H7 (cell line): ENCODE results near the gene FGF4. TPM values are rescaled to one million over a fixed set of nuclear protein-coding genes. Genes with fewer than 3 reads are reported as not detected.

Experiments used
- DNase-seq: peaks from one replicate; pipeline ENCODE4 v3.0.0; 2012
- H3K27me3 ChIP-seq: 2 replicates; pipeline ENCODE4 v1.6.0; 2011; ENCODE audit warnings: mild to moderate bottlenecking, low read length; ENCODE audit not compliant: control insufficient read depth, insufficient read depth
- H3K36me3 ChIP-seq: replicated peaks from 2 replicates; pipeline ENCODE4 v1.5.1; 2011; ENCODE audit warnings: low read length; ENCODE audit not compliant: control insufficient read depth, insufficient read depth
- H3K4me3 ChIP-seq: 2 replicates; pipeline ENCODE4 v1.5.1; 2011; ENCODE audit warnings: low read depth, mild to moderate bottlenecking, control low read depth, low read length, moderate library complexity; ENCODE audit not compliant: insufficient read depth
- total RNA-seq: library from RNA; depleted of rRNA; stranded (reverse); fragments of >200 nt; shearing (Covaris generic); gene quantifications from 2 replicates; pipeline ENCODE4 v1.2.3, GENCODE V29; 2014

Gene FGF4
- total RNA-seq, 1 experiment from 2014 or later, result 11.8 TPM

DNA sequence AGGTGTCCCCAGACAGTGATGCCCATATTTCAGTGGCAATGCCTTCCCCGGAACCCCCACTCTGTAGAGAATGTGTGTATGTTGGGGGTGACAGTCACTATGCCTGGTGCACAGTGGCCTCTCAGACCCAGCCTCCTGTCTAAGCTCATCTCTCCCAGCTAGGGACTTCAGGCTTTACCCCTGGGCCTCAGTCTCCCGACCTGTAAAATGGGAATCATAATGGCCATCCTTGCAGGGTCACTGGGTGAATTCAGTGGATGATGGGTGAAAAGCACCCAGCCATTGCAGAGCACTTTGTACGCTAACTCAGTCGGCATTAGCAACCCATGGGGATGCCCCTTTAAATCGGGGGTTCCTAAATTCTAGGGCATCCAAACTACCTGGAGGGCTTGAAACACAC is 25.1 kb upstream of the FGF4 start:
- no peaks in the 10 kb centered on the region for H3K36me3 ChIP-seq
- DNase-seq, result no peak
- H3K27me3 ChIP-seq, result no peaks in the 10 kb centered on the region
- no peak overlapping the region for H3K4me3 ChIP-seq

DNA sequence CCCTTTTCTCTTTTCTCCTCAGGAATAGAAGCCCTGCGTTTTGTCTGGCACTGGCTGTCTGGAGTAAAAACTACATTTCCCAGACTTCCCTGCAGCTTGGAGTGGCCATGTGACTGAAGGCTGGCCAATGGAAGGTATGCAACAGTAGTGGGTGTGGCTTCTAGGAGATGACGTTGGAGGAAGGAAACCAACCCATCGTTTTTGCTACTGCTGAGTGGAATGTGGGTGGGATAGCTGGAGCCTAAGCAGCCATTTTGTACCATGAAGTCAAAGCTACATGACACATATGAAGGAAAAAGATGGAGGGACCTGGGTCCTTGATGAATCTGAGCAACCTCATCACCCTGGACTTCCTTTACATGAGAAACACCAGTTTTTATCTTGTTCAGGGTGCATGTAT is 24.4 kb upstream of the FGF4 start:
- peak; percentile 89 for DNase-seq
- Histone ChIP-seq H3K27me3 (no peaks in the 10 kb centered on the region), H3K36me3 (no peaks in the 10 kb centered on the region), H3K4me3 (no peak overlapping the region)

DNA sequence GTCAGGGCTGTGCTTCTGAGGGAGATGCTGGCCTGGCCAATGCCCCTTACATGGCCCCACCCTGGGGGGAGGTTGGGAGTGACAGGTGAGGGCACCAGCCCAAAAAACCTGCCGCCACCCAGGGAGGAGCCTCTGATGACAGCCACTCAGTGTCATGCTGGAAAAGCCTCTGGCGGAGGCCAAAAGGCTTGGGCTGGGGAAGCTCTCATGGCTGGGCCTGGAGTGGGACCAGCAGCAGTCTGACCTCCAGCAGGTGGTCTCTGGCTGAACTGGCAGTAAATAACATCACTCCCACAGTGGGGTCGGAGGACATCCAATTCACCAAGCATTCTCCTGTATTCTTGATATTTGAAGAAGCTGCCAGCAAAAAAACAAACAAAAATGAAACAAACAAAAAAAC is 24.0 kb upstream of the FGF4 start:
- Histone ChIP-seq H3K36me3 (no peaks in the 10 kb centered on the region), H3K4me3 (no peak overlapping the region), H3K27me3 (no peaks in the 10 kb centered on the region)
- no peak for DNase-seq

DNA sequence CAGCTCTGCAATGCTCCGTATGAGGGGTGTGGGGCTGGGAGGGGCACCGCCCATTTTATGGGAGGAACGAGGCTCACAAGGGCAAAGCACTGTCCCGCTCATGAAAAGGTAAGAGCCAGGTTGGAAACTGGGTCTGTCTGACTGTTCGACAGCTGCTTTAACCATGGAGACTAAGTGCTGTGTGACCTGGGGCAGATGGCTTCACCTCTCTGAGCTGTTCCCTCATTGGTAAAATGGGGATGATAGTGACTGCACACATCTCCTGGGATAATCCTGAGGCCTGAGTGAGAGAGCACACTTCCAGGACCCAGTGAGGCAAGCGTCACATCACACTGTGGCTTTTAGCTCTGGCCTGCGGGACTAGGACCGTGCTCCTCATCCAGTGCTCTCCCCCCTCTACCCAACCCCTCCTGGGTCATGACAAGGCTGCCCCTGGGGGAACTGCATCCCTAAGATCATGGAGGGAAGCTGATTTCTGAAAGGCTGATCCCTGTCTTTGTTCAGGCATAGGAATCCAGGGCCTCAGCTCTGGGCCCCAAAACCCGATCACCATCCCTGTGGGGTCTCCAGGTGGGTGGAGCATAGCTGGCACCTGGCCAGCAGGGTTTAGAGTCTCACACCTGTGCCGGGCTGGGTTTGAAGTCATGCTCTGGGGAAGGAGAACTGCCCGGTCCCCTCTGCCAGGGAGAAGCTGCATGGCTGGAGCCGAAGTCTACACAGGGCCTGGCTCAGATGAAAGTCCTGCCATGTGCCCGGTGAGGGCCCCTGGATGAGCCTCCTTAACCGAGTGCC is 22.8 kb upstream of the FGF4 start:
- DNase-seq, result peak; percentile 51
- no peaks in the 10 kb centered on the region for H3K27me3 ChIP-seq
- no peaks in the 10 kb centered on the region for H3K36me3 ChIP-seq
- H3K4me3 ChIP-seq, result no peak overlapping the region

DNA sequence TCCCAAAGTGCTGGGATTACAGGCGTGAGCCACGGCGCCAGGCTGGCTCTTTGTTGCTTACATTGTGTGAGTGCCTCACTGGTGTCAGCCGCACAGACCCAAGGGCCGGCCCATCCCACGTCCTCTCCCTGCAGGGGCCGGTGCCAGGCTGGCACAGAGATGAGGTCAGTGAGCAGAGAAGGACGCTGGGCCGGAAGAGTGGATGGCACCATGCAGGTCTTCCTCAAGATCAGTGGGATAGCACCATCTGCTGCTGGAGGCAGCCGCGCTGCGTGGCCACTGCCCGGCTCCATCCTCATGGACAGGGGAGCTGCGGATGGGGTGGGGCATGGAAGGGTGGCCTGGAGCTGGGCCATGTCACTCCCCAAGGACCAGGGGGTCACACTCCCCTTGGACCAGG is 22.0 kb upstream of the FGF4 start:
- Histone ChIP-seq H3K27me3 (no peaks in the 10 kb centered on the region), H3K36me3 (no peaks in the 10 kb centered on the region), H3K4me3 (no peak overlapping the region)
- DNase-seq, result no peak

DNA sequence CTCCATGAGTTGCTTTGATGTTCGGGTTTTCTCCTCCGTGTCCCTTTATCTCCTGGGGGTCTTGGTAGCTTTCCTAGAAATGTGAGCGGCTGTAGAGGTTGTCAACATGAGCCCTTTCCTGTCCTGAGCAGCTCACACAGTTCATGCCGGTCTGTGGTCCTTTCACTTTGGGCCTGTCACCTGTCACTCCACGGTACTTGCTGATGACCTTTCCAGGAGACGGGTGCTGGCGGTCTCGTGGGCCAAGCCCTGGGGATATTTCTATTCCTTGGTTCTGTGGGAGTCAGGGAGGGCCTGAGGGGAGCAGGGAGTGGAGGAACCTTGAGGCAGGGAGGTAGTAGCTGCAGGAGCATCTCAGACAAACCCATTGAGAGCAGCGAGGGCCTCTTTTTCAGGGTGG is 20.9 kb upstream of the FGF4 start:
- Histone ChIP-seq H3K27me3 (no peaks in the 10 kb centered on the region), H3K4me3 (no peak overlapping the region), H3K36me3 (no peaks in the 10 kb centered on the region)
- no peak for DNase-seq

DNA sequence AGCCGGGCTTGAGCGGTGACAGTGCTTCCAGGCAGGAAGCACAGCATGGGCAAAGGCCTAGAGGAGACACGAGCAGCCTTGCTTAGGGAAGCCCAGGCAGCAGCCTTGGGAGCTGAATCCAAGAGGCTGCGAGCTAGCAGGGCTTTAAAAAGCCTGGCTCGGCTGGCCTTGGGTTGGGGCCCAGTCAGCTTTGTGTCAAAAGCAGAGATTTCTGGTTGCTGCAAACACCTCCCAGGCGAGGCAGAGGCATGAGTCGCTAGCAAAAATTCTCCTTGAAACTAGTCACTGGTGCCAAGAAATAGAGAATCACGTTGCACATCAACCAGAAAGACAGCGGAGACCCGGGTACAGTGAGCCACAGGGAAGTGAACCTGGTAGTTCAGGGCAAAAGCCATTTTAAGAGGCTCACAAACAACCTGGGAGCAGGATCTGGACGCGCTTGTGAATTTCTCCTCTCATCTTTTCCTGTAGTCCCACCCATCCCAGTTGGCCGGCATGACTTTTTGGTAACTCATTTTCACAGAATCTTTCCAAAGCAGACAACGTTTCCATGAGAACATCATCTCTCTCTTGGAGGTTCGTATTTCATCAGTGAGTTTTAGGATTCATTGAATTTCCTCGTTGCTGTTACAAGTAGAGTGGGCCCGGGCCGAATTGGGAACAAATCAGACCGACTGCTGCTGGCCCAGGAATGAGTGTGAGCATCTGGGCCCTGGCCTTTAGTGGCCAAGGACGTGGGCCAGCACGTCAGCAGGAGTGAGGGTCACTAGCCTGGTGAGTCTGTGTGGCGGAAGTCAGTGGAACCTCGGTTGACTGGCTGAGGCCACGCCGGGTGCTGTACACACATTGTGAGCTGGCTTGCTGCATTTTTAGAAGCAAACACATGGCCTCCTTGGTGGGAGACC is 16.4 kb upstream of the FGF4 start:
- no peak for DNase-seq
- Histone ChIP-seq H3K4me3 (no peak overlapping the region), H3K27me3 (no peaks in the 10 kb centered on the region), H3K36me3 (no peaks in the 10 kb centered on the region)

DNA sequence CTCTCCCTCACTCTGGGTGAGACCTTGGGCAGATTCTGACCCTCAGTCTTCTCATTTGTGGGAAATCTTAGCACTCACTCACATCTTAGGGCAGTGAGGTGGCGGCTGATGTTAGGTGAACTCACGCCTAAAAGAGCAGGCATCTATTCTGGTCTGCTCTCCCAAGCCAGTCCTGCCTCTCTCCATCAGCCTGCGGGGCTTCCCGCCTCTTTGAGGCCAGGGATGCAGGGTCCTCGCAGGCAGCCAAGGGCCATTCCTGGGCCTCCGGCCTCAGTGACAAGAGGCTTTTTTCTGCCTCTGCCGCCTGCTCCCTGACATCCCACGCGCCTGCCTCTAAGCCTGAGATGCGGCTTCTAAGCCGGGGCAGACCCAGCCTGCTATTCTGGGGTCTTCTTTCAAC is 13.8 kb upstream of the FGF4 start:
- Histone ChIP-seq H3K36me3 (no peaks in the 10 kb centered on the region), H3K4me3 (no peak overlapping the region), H3K27me3 (no peaks in the 10 kb centered on the region)
- no peak for DNase-seq

DNA sequence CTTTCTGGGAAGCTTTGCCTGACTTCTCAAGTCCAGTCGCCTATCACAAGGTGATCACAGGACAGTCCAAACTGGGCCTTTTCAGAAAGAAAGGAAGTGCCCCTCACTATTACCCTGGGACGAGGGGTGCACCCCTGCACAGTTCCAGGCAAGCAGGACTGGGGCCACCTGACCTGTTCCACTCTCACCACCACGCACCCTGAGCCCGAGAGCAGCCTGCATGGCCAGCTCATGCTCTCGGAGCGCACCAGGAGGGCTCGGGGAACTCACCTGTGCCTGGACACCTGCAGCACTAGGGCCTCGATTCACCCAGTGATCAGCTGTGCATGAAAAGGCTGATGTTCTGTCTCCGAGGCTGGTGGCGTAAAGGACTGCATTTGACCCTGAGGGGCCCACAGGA is 12.8 kb upstream of the FGF4 start:
- no peak for DNase-seq
- Histone ChIP-seq H3K27me3 (no peaks in the 10 kb centered on the region), H3K36me3 (no peaks in the 10 kb centered on the region), H3K4me3 (no peak overlapping the region)

DNA sequence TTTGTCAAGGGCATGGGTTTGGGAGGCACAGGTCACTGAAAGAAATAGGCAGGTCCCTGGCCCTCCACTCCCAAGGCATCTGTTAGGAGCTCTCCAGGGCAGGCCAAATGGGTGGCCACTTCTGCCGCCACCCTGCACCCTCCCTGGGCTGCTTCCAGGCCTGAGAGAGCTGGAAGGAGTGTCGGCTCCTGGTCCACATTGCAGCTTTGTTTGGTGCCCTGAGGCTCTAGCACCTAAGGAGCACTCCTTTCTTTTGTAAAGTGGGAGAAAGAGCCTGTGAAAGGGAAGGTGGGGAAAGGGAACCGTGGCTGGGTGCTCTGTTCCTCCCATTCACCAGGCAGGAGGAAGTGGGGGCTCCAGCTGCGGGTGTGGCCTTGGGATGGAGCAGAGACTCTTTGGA is 12.3 kb upstream of the FGF4 start:
- Histone ChIP-seq H3K36me3 (no peaks in the 10 kb centered on the region), H3K27me3 (no peaks in the 10 kb centered on the region), H3K4me3 (no peak overlapping the region)
- no peak for DNase-seq

DNA sequence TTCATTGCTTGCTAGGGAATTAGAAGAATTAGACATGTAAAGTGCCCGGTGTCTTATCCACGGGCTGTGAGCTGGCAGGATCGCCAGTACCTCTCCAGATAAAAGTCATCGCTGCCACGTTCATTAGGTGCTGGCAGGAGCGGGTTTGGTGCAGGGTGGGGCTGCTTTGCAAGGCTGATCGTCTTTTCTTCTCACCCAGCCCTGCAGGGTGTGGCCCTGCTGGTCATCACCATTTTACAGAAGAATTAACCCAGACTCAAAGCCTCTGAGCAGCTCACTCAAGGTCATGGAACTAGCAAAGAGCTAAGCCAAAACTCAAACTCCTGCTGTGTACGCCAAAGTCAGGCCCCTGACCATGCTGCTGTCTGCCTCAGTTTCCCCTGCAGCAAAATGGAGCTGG is 6.1 kb upstream of the FGF4 start:
- peaks cover 6% of the 10 kb centered on the region for H3K27me3 ChIP-seq

DNA sequence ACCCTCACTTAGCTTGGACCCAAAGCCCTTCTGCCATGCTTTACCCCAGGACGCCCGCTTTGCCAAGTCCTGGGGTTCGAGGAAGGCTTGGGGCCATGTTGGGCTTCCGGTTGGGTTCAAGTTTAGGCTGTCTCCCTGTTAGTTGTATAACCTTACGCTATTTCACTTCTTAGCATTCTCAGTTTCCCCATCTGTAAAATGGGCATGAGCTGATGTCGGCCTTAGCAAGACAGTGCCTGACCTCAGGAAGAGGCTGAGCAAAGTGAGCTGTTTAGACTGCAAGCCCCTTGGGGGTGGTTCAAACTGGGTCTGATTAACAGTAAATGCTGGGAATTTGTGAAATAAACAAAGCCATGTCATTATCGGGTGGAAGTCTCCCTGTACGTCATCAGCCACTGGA is 3.2 kb upstream of the FGF4 start:
- peaks cover 34% of the 10 kb centered on the region for H3K27me3 ChIP-seq
- H3K4me3 ChIP-seq, result no peak overlapping the region
- DNase-seq, result no peak
- no peaks in the 10 kb centered on the region for H3K36me3 ChIP-seq

More for the DNA sequence above, 6.1 kb upstream of the FGF4 start:
- Histone ChIP-seq H3K36me3 (no peaks in the 10 kb centered on the region), H3K4me3 (no peak overlapping the region)
- no peak for DNase-seq

DNA sequence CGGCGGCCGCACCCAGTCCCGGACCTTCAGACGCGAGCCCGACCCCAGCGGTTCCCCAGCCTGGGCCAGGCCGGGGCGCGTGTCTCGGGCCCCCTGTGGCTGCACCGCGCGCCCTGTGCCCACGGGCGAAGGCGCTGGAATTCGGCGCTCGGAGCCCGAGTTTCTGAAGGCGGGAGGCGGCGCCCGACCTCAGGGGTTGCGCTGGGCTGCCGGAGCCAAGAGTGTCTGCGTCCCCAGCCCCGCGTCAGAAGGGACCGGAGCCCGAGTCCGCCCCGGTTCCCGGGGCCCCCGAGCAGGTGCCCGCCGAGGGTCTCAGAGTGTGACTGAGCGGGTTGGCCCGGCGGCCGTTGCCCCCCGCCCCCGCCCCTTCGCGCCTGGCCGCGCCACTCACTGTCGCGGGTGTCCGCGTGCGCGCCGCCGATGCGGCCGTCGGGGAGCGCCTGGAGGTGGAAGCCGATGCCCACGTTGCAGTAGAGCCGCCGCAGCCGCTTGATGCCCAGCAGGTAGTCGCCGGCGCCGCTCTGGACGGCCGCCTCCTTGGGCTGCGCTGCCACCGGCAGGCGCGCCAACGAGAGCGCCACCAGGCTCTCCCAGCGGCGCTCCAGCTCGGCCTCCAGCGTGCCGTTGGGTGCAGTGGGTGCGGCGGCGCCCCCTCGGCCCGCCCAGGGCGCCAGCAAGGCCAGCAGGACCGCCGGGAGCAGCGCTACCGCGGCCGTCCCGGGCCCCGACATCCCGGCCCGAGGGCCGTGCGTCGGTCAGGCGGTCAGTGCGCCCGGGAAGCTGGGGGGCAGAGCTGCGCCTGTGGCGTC is 583 bp downstream of the FGF4 start:
- Histone ChIP-seq H3K27me3 (peaks cover 40% of the 10 kb centered on the region), H3K36me3 (no peaks in the 10 kb centered on the region), H3K4me3 (peak overlapping the region; percentile 45)
- peak; percentile 81 for DNase-seq

DNA sequence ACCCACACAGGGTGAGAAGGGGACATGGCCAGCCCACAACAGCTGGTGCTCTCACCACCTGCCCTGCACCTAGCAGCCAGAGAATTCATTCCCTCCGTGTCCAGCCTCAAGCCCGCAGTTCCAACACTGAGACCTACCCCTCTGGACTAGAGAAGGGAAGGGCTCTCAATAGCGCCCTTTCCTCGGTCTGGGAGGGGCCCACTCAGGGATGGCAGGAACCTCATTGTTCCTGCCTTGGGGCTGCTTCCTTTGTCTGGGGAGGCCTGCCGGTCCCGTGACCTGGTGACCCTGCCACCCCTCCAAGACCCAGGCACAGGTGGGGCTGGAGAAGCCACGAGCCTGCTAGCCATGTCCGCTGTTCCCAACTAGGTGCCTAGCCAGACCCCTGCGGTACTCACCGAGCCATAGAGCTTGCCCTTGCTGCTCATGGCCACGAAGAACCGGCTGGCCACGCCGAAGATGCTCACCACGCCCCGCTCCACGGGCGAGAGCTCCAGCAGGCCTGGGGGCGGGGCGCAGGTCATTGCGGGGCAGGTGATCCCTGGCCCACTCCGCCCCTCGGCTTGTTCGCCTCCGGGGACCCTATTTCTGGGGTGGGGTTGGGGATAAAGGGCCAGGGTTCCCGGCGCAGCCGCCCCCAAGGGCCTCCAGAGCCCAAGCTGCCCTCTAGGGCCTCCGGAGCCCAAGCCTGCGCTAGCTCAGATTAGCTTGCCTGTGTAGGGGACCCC is 1.4 kb downstream of the FGF4 start:
- H3K27me3 ChIP-seq, result peaks cover 40% of the 10 kb centered on the region
- peak; percentile 81 for DNase-seq
- H3K4me3 ChIP-seq, result peak overlapping the region; percentile 45
- H3K36me3 ChIP-seq, result no peaks in the 10 kb centered on the region
